CD4-positive, alpha-beta T cell treated with Interferon gamma for 1 hour (primary cell): ENCODE measurements around the gene ATP2A3.

Experiments used
- DNase-seq: peaks from one replicate; pipeline ENCODE4 v3.0.0-alpha.2; 2020

The ATP2A3 gene

DNA sequence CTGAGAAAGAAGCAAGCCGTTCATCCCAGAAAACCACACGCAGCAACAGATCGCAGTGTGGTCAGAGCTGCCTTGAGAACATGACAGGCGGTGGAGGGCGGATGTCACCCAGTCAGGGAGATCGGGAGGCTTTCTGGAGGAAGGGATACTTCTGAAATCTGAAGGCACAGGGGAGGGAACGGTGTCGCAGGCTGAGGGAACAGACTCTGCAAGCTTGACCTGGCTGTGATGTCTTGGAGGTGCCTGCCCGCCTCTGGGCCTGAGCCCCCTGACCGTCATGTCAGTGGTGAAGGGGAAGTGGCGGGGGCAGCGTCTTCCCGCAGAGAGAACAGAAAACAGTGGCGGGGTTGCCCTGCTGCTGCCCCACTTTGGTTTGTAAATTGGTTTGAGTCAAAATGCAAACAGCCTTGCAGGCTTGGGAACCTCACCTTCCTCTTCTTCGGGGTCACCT lies 8.1 kb upstream of the ATP2A3 start:
- DNase-seq, result no peak

DNA sequence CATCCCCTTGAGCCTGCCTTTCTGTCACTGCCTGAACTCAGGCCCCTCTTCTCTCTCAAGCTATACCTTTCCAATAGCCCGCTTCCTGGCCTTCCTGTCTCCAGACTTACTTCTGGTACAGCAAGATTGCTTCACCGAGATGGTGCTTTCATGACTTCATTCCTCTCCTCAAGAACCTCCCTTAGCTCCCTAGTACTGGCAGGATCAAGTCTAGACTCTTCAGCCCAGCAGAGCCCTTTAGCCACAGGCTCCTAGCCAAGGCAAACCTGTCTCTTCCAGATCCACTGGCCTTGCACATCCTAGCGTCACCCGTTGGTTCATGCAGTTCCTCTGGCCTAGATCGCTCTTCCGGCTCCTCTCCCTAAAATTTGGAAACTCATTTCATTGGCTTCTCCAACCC lies 6.4 kb upstream of the ATP2A3 start:
- no peak for DNase-seq

DNA sequence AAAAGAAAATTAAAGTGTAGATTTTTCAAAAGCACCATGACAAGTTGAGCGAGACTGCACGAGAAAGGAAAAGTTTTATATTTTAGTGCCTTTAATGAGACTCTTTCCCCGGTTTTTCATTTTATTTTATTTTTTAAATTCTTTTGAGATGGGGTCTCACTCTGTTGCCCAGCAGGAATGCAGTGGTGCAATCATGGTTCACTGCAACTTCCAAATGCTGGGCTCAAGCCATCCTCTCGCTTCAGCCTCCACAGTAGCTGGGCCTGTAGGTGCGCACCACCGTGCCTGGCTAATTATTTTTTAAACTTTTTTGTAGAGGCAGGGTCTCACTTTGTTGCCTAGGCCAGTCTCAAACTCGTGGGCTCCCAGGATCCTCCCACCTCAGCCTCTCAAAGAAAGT lies 5.7 kb upstream of the ATP2A3 start:
- DNase-seq, result no peak

DNA sequence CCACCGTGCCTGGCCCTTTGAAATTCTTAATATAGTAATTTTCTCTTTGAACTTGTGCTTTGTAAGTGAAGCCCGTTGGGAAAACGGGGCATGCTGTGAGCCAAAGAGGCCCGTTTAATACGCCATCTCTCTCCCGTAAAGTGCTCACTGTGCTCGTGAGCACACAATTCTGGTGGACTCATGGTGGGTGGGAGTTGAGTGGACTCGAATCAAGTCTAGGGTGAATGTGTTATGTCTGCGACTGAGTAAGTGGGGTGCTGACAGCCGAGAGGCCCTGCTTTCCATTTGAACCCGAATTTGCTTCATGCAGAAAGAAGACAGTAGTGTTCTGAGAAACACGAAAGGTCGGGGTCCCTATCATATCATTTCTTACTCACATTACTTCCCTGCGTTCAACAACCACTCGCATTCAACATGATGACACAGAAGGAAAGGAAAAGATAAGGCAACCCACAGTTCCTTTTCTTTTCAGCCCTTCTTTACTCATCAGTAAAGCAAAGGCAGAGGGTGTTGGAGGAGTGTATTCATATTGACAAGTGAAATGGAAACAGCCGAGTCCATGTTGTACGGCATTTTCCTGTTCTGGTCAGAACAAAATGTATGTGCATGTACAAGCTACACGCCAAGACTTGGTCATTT lies 4.8 kb upstream of the ATP2A3 start:
- DNase-seq, result no peak

DNA sequence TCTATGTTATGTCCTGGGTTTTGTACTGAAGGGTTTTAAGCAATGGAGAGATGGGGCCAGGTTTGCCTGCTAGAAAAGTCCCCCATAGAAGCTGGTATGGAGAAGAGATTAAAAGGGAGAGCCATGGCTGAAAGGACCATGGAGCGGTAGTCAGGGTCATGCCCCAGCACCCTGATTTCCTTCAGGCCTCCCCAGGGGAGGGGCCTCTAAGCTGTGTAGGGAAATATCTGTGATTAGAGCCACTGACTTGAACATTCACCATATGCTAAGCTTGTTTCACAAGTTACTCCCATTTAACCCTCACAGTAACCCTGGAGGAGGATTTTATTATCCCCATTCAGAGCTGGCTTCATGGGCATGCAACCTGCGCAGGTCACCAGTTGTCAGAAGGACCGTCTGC lies 3.8 kb upstream of the ATP2A3 start:
- DNase-seq, result no peak

DNA sequence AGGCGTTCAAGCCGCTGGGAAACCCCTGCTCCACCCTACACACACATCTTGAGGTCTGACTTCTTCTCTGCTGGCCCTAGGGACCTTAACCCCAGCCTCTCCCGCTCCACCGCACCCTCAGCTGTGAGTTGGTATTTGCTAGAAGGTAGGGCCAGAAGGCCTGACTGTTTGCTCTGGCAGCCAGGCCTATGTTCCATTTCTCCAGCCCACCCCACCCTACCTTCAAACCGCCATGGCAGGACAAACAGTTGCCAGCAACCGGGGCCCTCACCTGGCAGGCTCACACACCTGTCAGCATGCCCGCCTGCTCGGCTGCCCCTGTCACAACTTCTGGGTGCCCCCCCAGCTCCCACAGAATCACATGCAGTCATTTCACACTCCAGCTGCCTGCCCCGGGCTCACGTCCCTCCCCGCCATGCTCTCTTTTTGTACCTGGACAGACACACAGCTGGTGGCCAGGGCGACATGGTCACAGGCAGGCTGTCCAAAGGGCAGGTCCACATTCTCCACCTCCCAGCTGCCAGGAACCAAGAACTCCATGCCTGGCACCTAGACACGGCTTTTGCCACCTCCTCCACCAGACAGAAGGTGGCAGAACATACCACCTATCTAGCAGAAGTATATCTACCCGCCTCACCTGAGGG lies 2.6 kb upstream of the ATP2A3 start:
- peak; percentile 23 for DNase-seq

DNA sequence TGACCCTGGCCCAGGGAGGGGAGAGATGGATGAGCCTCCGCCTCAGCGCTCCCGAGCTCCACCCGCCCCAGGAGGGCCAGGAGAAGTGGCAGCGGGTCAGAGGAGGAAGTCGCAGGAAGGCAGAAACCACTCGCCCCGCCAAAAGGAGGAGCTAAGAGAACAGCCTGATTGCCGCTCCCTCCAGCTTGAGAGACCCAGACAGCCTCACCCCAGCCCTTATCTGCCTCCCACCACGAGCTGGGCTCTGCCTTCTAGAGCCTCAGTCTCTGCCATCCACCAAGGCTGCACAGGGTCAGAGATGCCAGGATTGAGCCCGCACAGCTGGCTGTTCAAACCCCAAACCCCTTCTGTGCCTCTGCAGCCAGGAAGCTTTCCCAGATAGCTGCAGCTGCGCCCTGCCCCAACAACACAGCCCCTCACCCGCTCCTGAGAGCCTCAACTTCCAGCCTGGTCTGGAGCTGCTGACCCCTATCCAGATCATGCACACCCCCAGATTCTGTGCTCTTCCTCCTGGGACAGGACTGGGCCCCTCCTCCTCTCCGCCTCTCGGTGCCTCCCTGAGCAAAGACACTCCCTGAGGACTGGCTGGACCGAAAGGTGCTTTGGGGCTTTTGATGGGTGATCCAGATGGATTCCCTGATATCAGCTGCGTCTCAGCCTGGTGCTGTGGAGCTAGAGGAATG lies 1.0 kb upstream of the ATP2A3 start:
- peak; percentile 72 for DNase-seq

DNA sequence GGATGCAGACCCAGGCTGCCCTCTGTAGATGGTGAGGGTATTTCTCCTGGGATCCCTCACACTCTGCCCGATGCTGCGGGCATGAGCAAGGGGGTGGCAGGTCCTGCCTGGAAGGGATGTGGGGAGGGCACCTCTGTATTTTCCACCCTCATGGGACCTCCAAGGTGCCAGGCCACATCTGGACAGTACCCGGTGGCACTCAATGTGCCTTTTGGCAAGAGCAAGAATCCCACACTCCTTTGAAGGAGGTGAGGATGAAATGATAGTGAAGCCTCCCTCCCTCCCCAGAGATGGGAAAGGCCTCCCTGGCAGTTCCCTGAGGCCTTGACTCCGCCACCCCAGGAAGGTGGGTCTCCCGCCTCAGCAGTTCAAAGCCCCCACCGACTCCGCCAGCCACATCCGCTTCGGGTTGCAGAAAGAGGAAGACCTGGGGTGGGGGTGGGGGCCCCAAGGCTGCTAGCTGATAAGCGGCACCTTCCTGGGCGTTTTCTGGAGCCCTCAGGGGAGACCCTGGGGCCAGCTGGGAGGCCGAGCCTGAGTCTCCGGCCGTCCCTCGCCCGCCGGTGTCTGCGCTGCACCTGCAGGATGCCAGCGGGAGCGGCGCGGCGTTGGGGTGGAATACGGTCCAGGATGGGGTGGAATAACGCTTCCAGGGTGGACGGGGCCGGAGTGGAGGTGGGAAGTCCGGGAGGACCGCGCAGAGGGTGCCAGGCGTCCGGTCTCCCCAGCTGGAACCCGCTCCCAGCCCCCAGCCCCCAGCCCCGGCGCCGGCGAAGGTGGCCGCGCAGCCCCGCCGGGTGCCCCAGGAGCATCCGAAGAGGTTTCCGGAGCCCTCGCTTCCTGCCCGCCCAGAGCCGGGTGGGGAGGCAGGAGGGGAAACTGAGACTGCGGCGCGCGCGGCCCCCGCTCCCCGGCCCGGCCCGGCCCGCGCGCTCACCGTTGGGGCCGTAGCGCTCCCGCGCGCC lies 718 bp downstream of the ATP2A3 start:
- DNase-seq, result peak; percentile 74

DNA sequence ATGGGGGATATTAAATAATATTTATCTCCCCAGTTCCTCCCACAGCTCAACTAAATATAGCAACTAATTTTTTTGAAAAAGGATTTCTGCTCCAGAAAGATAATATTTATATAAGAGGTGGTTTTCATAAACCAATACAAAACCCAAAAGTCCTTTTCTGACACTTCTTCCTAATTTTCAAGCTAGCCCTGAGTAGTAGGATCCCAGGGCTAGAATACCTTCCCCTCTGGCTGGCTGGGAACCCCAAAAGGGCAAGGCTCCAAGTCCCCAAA lies 1.3 kb downstream of the ATP2A3 start:
- DNase-seq, result no peak

DNA sequence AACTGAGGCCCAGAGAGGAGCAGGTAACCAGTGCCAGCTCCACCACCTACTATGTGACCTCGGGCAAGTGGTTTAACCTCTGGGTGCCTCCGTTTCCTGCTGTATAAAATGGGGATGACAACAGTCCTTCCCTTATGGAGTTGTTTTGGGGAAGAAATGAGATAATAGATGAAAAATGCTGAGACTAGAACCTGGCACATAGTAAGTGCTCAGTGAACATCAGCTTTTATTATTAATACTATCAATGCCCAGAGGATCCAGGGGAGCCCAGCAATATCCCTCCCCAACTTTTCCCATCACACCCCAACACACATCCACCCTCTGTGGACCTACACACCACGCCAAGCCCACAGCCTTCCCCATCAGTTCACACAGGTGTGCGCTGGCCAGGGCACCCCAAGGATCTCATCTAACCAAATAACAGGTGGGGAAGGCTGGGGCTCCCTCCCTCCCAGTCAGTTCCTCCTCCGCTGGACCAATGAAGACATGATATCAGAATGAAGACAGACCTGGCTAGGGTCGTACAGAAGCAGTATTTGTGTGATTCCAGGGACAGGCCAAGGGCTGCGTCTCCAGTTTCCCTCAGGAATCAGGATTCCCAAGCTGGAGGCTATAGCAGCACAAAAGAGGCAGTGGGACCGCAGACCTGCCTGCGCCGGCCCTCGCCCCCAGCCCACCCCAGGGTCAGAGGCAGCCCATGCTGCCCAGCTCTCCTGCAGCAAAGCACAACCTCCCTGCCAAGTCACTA lies 1.8 kb downstream of the ATP2A3 start:
- DNase-seq, result no peak

DNA sequence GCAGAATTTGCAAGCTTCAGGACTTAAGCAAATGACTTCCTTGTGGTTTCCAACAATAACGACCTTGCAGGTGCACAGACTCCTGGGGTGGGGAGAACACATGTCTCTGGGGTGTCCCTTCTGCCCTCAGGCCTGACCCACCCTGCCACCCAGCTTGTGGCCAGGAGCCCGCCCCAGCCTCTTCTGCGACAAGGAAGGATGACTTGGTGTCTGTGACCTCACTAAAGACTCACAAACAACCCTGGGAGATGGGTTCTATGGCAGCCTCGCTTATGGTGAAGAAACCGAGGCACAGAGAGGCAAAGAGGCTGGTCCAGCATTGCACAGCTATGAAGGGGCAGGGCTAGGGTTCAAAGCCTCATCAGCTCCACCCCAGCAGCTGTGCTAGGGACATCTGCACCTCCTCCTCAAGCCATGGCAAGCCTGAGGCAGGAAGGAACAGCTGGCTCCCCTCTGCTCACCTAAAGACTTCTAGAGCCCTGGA lies 2.6 kb downstream of the ATP2A3 start:
- peak; percentile 76 for DNase-seq

DNA sequence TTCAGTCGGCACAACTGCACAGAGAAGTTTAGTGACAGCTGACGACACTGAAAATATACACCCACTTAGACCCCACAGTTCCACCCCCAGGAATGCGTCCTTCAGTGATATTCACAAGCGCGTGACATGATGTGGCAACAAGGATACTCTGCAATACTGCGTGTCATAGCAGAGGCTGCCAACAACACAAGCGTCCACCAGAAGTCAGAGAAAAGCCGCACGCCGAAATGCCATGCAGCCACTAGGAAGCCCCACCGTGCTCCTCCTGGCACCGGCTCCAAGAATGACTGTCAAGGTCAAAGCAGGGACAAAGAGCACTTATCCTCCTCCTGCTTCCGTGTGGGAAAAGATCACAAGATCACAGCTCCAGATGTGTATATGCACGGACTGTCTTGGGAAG lies 3.5 kb downstream of the ATP2A3 start:
- DNase-seq, result peak; percentile 56

DNA sequence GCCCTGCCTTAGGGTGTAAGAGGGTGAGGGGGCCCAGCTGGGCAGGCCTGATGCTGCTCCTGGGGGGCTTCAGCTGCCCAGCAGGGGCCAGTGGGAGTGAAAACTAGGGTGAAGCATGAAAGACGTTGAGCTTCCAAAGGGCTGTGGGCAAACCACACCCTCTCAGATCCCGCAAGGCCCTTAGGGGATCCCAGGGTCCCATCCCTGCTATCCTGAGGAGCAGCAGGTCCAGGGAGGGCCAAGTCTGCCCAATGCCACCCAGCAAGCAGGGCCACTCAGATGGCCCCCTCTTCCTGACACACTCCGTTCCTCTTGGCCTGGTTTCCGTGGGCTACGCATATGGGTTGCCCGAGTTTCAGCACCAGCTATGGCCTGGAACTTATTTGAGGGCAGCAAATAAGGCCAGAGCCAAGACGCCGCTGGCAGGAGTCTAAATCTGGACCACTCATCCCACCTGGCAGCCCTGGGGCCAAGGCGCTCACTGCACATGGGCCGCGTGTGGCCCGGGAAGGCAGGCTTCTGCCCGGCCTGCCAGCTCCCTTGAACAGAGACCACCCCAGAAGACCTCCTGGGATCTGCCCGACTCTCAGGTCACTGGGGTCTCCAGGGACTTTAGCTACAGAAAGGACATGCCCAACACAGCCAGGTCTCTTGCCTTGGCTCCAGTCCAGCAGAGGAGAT lies 4.2 kb downstream of the ATP2A3 start:
- DNase-seq, result no peak

DNA sequence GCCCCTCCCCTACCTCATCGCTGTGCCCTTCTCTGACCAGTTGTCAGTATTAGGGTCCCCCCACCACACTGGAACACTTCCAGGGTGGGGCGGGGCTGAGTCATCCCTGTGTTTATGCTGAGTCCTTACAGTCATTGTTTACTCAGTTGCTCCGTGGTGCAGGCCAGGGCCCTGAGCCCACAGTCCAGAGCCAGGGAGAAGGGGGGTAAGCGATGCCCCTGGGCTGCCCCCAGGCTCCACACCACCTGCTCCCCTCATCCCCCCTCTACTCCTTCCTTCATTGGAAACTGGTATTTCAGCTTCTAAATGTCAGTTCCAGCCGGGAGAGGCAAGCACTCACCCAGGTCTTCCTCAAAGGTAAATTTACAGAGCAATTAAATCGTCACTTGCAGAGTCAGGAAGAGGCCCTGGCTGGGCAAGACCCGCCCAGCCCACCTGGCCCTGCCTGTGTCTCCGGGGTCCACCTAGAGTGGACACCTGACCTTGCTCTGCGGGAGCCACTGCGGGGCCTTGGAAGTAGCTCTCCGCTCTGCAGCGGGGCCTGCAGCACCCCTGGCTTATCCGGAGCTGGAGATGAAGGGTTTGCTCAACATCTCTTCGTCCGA lies 4.8 kb downstream of the ATP2A3 start:
- no peak for DNase-seq

DNA sequence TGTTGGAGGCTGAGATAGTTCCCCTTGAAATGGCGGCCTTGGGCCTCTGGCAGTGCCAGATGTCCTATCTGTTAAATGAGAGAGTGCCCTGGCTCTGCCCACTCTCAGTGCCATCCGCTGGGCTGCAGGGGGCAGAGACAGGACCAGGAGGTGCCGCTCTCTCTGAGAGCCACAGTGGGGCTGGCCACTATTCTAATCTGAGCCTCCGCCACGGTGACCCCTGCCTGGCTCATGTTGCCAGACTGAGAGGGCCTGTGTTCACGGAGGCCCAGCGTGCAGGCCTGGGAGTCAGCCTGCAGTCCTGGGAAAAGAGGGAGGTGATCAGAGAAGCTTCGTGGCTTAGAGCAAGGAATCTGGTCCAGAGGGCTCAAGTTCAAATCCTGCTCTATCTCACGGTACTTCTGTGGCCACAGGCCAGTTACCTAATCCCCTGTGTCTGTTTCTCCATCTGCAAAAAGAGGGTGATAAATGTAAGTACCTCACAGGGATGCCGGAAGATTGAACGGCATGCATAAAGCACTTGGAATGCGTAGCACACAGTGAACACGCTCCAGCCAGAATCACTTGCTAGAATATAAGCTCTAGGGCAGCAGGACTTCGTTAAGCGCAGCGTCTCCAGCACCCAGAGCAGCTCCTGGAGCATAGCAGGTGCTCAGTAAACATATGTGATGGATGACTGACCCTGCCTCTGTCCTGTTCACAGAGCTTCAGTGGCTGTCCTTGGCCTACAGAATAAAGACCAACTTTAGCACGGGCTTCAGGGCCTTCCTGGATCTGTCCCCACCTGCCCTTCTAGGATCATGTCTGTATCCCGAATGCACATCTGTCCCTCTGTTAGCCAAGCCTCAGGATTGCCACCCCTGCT lies 6.3 kb downstream of the ATP2A3 start:
- DNase-seq, result no peak

DNA sequence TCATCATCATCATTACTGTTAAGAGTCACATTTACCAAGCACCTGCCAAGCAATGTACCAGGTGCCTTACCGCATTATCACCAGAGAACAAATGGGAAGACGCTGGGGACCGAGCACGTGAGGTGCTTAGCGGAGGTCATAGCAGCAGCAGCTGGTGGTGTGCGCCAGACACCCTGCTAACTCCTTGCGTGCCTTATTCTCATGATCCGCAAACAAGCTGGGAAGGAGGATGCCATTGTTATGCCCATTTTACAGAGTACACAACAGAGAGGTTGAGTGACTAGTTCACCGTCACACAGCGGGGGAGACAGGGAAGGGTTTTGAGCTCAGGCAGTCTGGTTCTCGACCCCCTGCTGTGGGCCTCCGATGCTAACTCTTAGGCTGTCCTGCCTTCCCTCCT lies 7.3 kb downstream of the ATP2A3 start:
- no peak for DNase-seq

DNA sequence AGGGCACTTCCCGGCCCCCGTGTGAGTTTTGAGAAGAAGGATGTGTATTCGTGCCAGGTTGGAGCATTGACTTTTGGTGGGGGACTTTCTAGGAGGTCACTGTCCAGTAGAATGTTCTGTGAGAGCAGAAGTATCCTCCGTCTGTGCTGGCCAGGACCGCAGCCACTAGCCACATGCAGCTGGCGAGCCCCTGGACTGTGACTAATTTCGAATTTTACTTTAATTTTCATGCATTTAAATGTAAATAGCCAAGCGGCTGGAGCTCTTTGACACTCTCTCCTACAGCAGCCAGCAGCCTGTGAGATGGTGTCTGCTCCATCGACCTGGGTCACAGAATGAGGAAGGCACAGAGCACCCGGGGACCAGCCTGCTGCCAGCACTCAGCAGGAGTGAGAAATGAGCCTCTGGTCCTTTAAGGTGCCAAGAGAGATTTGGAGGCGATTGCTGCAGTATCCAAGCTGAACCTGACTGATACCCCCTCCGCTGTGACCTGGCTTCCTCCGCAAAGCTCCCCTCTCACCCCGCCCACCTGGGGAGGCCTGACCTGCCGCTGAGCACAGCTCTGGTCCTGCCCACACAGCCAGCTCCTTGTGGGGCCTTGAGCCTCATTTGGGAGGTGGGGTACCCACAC lies 7.8 kb downstream of the ATP2A3 start:
- no peak for DNase-seq

DNA sequence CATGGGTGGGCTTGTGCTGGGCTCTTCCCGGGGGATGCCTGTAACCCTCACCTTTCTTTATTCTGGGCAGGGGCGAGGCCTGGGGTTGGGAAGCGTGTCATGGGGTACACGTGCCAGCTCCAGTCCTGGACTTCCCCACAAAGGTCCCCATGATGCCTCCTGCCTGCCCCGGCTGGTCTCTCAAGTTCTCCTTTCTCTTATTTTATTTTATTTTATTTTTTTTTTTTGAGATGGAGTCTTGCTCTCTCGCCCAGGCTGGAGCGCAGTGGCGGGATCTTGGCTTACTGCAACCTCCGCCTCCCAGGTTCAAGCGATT lies 8.6 kb downstream of the ATP2A3 start:
- no peak for DNase-seq

DNA sequence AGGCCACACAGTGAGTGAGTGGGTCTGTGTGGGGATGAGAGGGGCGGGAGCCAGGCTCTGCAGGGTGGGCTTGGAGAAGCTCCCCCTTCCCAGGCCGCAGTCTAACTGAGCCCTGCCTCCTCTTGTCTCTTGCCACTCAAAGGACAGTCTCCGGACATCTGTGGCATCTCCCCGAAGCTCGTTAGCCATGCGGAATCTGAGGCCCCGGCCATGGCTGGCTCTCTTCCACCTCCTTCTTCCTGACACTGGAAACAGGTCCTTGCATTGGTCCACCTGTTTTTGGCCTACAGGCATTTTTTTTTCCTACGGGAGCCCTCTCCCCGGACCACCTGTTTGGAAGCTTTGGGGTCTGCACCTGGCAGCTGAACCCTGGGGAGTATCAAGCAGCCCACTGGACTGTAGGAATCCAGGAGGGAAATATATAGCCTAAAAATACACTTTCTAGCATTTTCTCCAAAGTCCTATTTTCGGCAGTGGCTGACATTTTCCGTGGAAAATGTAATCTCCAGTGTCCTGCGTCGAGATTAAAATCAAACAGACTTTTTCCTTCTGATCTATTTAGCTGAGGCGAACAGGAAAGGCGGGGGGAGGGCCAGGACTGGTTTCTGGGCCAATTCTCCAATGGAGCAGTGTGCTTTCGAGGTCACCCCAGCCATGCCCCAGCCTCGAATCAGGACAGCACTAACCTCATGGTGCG lies 9.1 kb downstream of the ATP2A3 start:
- no peak for DNase-seq

DNA sequence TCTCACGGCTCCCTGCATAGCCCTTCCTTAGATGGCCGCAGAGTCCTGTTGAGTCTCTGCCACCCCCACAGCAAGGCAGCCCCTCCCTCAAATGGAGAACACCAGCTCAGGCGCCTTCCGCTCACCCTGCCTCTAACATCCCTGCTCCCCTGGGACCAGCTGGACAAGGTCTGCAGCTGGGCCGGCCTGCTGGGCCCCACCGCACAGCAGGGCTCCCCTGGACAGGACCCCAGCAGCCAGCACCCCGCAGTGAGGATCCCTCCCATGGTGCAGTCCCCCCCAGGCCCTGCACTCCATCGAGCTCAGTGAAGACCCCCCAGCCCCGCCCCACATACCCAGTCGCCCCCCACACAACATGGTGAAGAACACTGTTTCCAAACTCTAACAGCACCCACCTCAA lies 10.2 kb downstream of the ATP2A3 start:
- no peak for DNase-seq
